Right atrium auricular region (tissue), 2 donors: ENCODE results near the gene RGMA. TPM values are rescaled to one million over a fixed set of nuclear protein-coding genes. Genes with fewer than 3 reads are reported as not detected.

Source experiments
- DNase-seq: peaks from one replicate; pipeline ENCODE4 v3.0.0-alpha.2; 2019; ENCODE audit warnings: low spot score
- H3K27ac ChIP-seq, 2 donors: fragments of 200-600 bp; sonication (generic); 1 replicate in 1 of 2; 2 replicates in 1 of 2; pipeline ENCODE4 v1.5.1; 2016 to 2019
- H3K27me3 ChIP-seq, 2 donors: fragments of 200-600 bp; sonication (generic); one replicate each; pipeline versions ENCODE4 v1.5.1 to v1.6.0; 2017 to 2019
- H3K36me3 ChIP-seq: fragments of 200-600 bp; sonication (generic); one replicate; pipeline ENCODE4 v1.5.1; 2016
- H3K4me1 ChIP-seq, 2 donors: fragments of 200-600 bp; sonication (generic); one replicate each; pipeline versions ENCODE4 v1.5.1 to v1.6.0; 2017 to 2019
- H3K4me3 ChIP-seq, 2 donors: fragments of 200-600 bp; sonication (generic); 1 replicate in 1 of 2; 2 replicates in 1 of 2; pipeline ENCODE4 v1.5.1; 2017 to 2019; ENCODE audit warnings: mild to moderate bottlenecking in 1 of 2, moderate library complexity in 1 of 2
- H3K9me3 ChIP-seq, 2 donors: fragments of 200-600 bp; sonication (generic); one replicate each; pipeline ENCODE4 v1.5.1; 2019
- total RNA-seq, 2 donors: library from RNA; depleted of rRNA; stranded (reverse); fragments of >200 nt; gene quantifications; one replicate each; pipeline ENCODE4 v1.1.0, GENCODE V29; 2016
- TF ChIP-seq, protein P1 (sequence below), 2 donors: fragments of 200-600 bp; sonication (generic); IDR thresholded peaks; one replicate each; pipeline ENCODE4 v1.5.1; 2019; ENCODE audit warnings: antibody characterized with exemption in 2 of 2

Gene RGMA
- total RNA-seq, 2 donors from 2014 or later, result 7.2 to 9.9 TPM

- TF ChIP-seq, protein P1, sequence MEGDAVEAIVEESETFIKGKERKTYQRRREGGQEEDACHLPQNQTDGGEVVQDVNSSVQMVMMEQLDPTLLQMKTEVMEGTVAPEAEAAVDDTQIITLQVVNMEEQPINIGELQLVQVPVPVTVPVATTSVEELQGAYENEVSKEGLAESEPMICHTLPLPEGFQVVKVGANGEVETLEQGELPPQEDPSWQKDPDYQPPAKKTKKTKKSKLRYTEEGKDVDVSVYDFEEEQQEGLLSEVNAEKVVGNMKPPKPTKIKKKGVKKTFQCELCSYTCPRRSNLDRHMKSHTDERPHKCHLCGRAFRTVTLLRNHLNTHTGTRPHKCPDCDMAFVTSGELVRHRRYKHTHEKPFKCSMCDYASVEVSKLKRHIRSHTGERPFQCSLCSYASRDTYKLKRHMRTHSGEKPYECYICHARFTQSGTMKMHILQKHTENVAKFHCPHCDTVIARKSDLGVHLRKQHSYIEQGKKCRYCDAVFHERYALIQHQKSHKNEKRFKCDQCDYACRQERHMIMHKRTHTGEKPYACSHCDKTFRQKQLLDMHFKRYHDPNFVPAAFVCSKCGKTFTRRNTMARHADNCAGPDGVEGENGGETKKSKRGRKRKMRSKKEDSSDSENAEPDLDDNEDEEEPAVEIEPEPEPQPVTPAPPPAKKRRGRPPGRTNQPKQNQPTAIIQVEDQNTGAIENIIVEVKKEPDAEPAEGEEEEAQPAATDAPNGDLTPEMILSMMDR (IDR thresholded peaks at IDR 0.05), result no peak
Observed at GRCh38 chr15:93029836-93030429, 59.1 kb downstream of the RGMA start.

GRCh38 chr15:93029214-93029835 lies 59.7 kb downstream of the RGMA start:
- peak; percentile 65 for DNase-seq
- Histone ChIP-seq H3K4me1 (peaks cover 0 to 64% of the 10 kb centered on the region in 2 donors), H3K36me3 (peaks cover 27% of the 10 kb centered on the region), H3K9me3 (no peaks in the 10 kb centered on the region), H3K27ac (peak overlapping the region; percentile 79 to 91), H3K4me3 (peak overlapping the region in 1 of 2 donors; percentile 1), H3K27me3 (no peaks in the 10 kb centered on the region)
- TF ChIP-seq, protein P1 (IDR thresholded peaks at IDR 0.05), result no peak

More at GRCh38 chr15:93029836-93030429, 59.1 kb downstream of the RGMA start:
- peaks cover 0 to 58% of the 10 kb centered on the region in 2 donors for H3K4me1 ChIP-seq
- peaks cover 21% of the 10 kb centered on the region for H3K36me3 ChIP-seq
- no peaks in the 10 kb centered on the region for H3K9me3 ChIP-seq
- H3K27me3 ChIP-seq, result no peaks in the 10 kb centered on the region
- peak; percentile 61 for DNase-seq
- no peak overlapping the region for H3K4me3 ChIP-seq
- H3K27ac ChIP-seq, result peak overlapping the region; percentile 79 to 91

GRCh38 chr15:93028632-93029213 lies 60.3 kb downstream of the RGMA start:
- Histone ChIP-seq H3K4me1 (peaks cover 0 to 64% of the 10 kb centered on the region in 2 donors), H3K36me3 (peaks cover 30% of the 10 kb centered on the region), H3K27ac (peak overlapping the region; percentile 79 to 91), H3K27me3 (no peaks in the 10 kb centered on the region), H3K9me3 (no peaks in the 10 kb centered on the region), H3K4me3 (peak overlapping the region in 1 of 2 donors; percentile 1)
- peak; percentile 94 for DNase-seq
- TF ChIP-seq, protein P1 (IDR thresholded peaks at IDR 0.05), result no peak

GRCh38 chr15:93028111-93028631 lies 60.8 kb downstream of the RGMA start:
- Histone ChIP-seq H3K4me3 (no peak overlapping the region), H3K4me1 (peaks cover 0 to 64% of the 10 kb centered on the region in 2 donors), H3K27ac (peak overlapping the region; percentile 79 to 91), H3K36me3 (peaks cover 32% of the 10 kb centered on the region), H3K9me3 (no peaks in the 10 kb centered on the region), H3K27me3 (no peaks in the 10 kb centered on the region)
- DNase-seq, result peak; percentile 59
- TF ChIP-seq, protein P1 (IDR thresholded peaks at IDR 0.05), result no peak

DNA sequence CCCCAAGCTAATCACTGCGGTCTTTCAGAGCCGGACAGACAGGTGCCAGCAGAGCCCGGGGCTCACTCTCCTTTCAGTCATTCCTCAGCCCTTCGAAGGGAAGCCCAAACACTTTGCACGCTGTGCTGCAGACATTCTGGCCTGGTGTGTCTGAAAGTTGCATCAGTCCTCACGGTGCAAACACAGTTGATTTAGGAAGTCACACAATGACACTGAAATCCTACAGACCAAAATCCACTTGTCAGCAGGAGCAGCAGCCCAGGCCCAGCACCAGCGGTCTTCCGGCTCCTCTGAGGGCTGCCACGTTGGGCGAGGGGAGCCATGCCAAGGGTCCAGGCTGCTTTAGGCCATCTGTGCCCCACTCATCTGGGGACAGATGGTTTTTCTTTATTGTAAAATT lies 61.6 kb downstream of the RGMA start:
- peak overlapping the region; percentile 79 to 91 for H3K27ac ChIP-seq
- H3K4me1 ChIP-seq, result peaks cover 0 to 64% of the 10 kb centered on the region in 2 donors
- TF ChIP-seq, protein P1 (IDR thresholded peaks at IDR 0.05), result no peak
- H3K4me3 ChIP-seq, result no peak overlapping the region
- DNase-seq, result peak; percentile 61
- no peaks in the 10 kb centered on the region for H3K9me3 ChIP-seq
- H3K27me3 ChIP-seq, result no peaks in the 10 kb centered on the region
- H3K36me3 ChIP-seq, result peaks cover 40% of the 10 kb centered on the region
